ENCODE results near the gene XPR1.

- TF ChIP-seq POLR2A (IDR thresholded peaks at IDR 0.05) (no peak), CTCF (IDR thresholded peaks at IDR 0.05) (no peak)
Observed at GRCh38 chr1:180789460-180789859, 157.6 kb downstream of the XPR1 start.
